ENCODE results near the gene GDF3. TPM values are rescaled to one million over a fixed set of nuclear protein-coding genes. Genes with fewer than 3 reads are reported as not detected.

The GDF3 gene
- total and polyA plus RNA-seq, 2 experiments from 2014 or later, result 0.19 TPM; not detected in 1

DNA sequence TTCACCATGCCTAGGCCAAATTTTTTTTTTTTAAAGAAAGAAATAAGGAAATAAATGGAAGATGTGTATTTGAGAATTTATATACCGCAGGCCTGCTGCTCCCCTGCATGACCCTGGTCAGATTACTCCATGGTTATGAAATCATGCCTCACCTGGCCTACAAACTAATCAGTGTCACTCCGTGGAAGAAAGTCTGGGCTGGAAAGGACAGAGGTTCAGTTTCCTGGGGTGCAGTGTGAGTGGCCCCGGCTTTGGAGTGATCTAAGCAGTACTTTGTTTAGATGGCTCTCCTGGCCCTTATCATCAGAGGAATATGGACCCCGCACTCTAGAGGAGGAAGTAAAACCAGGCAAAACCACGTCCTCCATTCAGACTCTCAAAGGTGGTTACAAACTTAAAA is 39.5 kb downstream of the GDF3 start:
- H3K27ac ChIP-seq, result no peak overlapping the region
- H3K4me1 ChIP-seq (ENCODE audit: insufficient read depth), result peaks cover 5% of the 10 kb centered on the region

DNA sequence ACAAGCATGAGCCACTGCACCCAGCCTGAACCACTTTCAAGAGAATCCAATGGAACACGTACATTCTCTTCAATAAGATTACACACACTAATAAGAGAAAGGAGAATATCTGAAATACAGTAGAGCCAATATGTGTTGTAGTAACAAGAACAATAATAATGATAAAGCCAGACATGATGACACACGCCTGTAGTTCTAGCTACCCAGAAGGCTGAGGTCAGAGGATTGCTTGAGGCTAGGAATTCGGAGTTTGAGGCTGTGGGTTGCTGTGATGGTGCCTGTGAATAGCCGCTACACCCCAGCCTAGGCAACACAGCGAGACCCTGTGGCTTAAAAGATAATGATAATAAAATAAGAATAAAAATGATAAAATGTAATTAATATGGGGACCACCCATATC is 45.5 kb downstream of the GDF3 start:
- Histone ChIP-seq H3K4me3 (no peak overlapping the region), H3K9me2 (replicated peaks; ENCODE audit: insufficient read depth) (no peaks in the 10 kb centered on the region), H3K79me2 (no peaks in the 10 kb centered on the region), H2AFZ (no peak overlapping the region), H3K9me3 (ENCODE audit: low read depth) (no peaks in the 10 kb centered on the region), H3K27ac (no peak overlapping the region), H4K20me1 (ENCODE audit: insufficient read depth, poor library complexity, severe bottlenecking) (no peaks in the 10 kb centered on the region), H3K36me3 (replicated peaks; ENCODE audit: insufficient read depth, low read depth) (no peaks in the 10 kb centered on the region), H3K4me1 (ENCODE audit: insufficient read depth) (no peaks in the 10 kb centered on the region), H3K27me3 (no peaks in the 10 kb centered on the region), H3K4me2 (no peak overlapping the region)
- no peak for DNase-seq (ENCODE audit: low spot score)
- 87% methylated on average over 5 of the region's 5 CpGs for WGBS (ENCODE audit: low lambda C conversion rate, missing lambda C conversion rate)
- TF ChIP-seq EZH2phosphoT487 (IDR thresholded peaks at IDR 0.05; ENCODE audit: low read depth, severe bottlenecking, unreplicated experiment) (no peak), CTCF (IDR thresholded peaks at IDR 0.05; ENCODE audit: poor library complexity) (no peak), EZH2 (IDR thresholded peaks at IDR 0.05; ENCODE audit: borderline replicate concordance) (no peak)

More for the DNA sequence above, 39.5 kb downstream of the GDF3 start:
- Histone ChIP-seq H3K27me3 (no peaks in the 10 kb centered on the region), H2AFZ (no peak overlapping the region), H3K9me3 (ENCODE audit: low read depth) (no peaks in the 10 kb centered on the region), H3K4me3 (no peak overlapping the region), H3K4me2 (no peak overlapping the region), H3K9me2 (replicated peaks; ENCODE audit: insufficient read depth) (no peaks in the 10 kb centered on the region), H4K20me1 (ENCODE audit: insufficient read depth, poor library complexity, severe bottlenecking) (no peaks in the 10 kb centered on the region), H3K36me3 (replicated peaks; ENCODE audit: insufficient read depth, low read depth) (no peaks in the 10 kb centered on the region), H3K79me2 (no peaks in the 10 kb centered on the region)
- WGBS (ENCODE audit: low lambda C conversion rate, missing lambda C conversion rate), result 84% methylated on average over 5 of the region's 5 CpGs
- DNase-seq (ENCODE audit: low spot score), result no peak
- TF ChIP-seq EZH2 (IDR thresholded peaks at IDR 0.05; ENCODE audit: borderline replicate concordance), result no peak
- TF ChIP-seq CTCF (IDR thresholded peaks at IDR 0.05; ENCODE audit: poor library complexity), result no peak
- TF ChIP-seq EZH2phosphoT487 (IDR thresholded peaks at IDR 0.05; ENCODE audit: low read depth, severe bottlenecking, unreplicated experiment), result no peak

- 0% methylated on average over 1 of the region's 1 CpG for WGBS (ENCODE audit: low lambda C conversion rate, missing lambda C conversion rate)
- Histone ChIP-seq H3K36me3 (replicated peaks; ENCODE audit: insufficient read depth, low read depth) (no peaks in the 10 kb centered on the region), H3K4me3 (no peak overlapping the region), H3K27ac (no peak overlapping the region), H3K9me3 (ENCODE audit: low read depth) (no peaks in the 10 kb centered on the region), H3K9me2 (replicated peaks; ENCODE audit: insufficient read depth) (no peaks in the 10 kb centered on the region), H4K20me1 (ENCODE audit: insufficient read depth, poor library complexity, severe bottlenecking) (no peaks in the 10 kb centered on the region), H3K27me3 (no peaks in the 10 kb centered on the region), H2AFZ (no peak overlapping the region), H3K79me2 (no peaks in the 10 kb centered on the region), H3K4me2 (no peak overlapping the region), H3K4me1 (ENCODE audit: insufficient read depth) (no peaks in the 10 kb centered on the region)
- TF ChIP-seq EZH2 (IDR thresholded peaks at IDR 0.05; ENCODE audit: borderline replicate concordance) (no peak), EZH2phosphoT487 (IDR thresholded peaks at IDR 0.05; ENCODE audit: low read depth, severe bottlenecking, unreplicated experiment) (no peak), CTCF (IDR thresholded peaks at IDR 0.05; ENCODE audit: poor library complexity) (no peak)
- no peak for DNase-seq (ENCODE audit: low spot score)
Measured at GRCh38 chr12:7647071-7647470, 48.5 kb downstream of the GDF3 start.

DNA sequence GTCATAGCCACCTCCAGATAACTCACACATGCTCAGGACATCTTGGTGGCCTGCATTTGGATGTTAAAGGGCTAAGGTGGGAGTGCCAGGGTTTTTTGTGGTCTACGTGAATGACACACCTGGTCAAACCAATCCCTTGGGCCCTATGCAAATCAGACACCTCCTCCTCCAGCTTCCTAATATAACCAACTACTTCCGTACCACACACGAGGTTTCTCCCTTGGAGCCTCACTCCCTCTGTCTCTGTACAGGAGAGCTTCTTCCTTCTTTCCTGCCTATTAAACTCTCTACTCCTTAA is 49.4 kb downstream of the GDF3 start:
- H3K9me3 ChIP-seq (ENCODE audit: low read depth), result no peaks in the 10 kb centered on the region
- H4K20me1 ChIP-seq (ENCODE audit: insufficient read depth, poor library complexity, severe bottlenecking), result no peaks in the 10 kb centered on the region
- H3K79me2 ChIP-seq, result no peaks in the 10 kb centered on the region
- H3K9me2 ChIP-seq (replicated peaks; ENCODE audit: insufficient read depth), result no peaks in the 10 kb centered on the region
- no peak overlapping the region for H3K27ac ChIP-seq
- H3K4me3 ChIP-seq, result no peak overlapping the region
- no peak overlapping the region for H3K4me2 ChIP-seq
- no peaks in the 10 kb centered on the region for H3K4me1 ChIP-seq (ENCODE audit: insufficient read depth)
- no peaks in the 10 kb centered on the region for H3K36me3 ChIP-seq (replicated peaks; ENCODE audit: insufficient read depth, low read depth)
- no peak overlapping the region for H2AFZ ChIP-seq
- no peaks in the 10 kb centered on the region for H3K27me3 ChIP-seq
- 69% methylated on average over 3 of the region's 3 CpGs for WGBS (ENCODE audit: low lambda C conversion rate, missing lambda C conversion rate)
- no peak for DNase-seq (ENCODE audit: low spot score)
- no peak for TF ChIP-seq EZH2phosphoT487 (IDR thresholded peaks at IDR 0.05; ENCODE audit: low read depth, severe bottlenecking, unreplicated experiment)

Measured in hepatocyte (in vitro differentiated cells).